GM19351 (cell line): ENCODE results near the gene BICDL2.

Experiments
- ATAC-seq: cut with Tn5 transposase; IDR thresholded peaks from one replicate; pipeline ENCODE4 v1.9.1; 2021; ENCODE audit warnings: mild to moderate bottlenecking, moderate library complexity; ENCODE audit not compliant: unreplicated experiment

Gene BICDL2

GRCh38 chr16:3049921-3050481, 13.3 kb upstream of the BICDL2 start:
- ATAC-seq: no peak

DNA sequence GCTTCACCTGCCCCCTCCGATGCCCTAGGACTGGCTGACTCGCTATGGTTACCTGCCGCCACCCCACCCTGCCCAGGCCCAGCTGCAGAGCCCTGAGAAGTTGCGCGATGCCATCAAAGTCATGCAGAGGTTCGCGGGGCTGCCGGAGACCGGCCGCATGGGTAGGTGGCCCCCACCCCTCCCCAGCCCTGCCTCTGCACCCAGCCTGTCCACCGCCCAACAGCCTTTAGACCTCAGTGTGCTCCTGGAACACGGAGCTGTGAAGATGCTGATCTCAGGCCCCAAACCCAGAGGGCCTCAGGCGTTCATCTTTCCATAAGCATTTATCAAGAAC, 10.6 kb upstream of the BICDL2 start:
- ATAC-seq: no peak

DNA sequence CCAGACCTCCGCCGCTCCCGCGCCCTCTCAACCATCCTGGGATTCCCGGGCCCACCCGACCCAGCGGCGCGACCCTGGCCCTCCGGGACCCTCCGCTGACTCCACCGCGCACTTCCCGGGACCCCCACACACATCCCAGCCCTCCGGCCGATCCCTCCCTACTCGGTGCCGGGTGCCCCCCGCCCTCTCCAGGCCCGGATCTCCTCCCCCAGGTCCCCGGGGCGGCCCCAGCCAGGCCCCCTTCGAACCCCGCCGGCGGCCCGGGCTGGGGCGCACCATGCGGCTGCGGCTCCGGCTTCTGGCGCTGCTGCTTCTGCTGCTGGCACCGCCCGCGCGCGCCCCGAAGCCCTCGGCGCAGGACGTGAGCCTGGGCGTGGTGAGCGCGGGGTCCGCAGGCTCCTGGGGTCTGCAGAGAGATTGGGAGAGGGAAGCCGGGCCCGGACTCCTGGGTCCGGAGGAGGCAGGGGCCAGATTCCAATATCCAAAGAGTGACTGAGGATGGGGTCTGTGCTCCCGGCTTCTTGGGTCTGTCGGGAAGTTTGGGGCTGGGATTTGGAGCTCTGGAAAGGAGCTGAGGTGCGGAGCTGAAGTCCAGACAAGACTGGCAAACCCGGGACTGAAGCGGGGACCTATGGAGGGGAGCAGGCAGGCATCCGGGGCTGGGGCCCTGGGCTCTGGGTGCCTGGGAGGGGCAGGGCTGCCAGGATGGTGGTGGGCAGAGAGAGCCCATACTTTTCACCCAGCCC, 10.1 kb upstream of the BICDL2 start:
- ATAC-seq: no peak

DNA sequence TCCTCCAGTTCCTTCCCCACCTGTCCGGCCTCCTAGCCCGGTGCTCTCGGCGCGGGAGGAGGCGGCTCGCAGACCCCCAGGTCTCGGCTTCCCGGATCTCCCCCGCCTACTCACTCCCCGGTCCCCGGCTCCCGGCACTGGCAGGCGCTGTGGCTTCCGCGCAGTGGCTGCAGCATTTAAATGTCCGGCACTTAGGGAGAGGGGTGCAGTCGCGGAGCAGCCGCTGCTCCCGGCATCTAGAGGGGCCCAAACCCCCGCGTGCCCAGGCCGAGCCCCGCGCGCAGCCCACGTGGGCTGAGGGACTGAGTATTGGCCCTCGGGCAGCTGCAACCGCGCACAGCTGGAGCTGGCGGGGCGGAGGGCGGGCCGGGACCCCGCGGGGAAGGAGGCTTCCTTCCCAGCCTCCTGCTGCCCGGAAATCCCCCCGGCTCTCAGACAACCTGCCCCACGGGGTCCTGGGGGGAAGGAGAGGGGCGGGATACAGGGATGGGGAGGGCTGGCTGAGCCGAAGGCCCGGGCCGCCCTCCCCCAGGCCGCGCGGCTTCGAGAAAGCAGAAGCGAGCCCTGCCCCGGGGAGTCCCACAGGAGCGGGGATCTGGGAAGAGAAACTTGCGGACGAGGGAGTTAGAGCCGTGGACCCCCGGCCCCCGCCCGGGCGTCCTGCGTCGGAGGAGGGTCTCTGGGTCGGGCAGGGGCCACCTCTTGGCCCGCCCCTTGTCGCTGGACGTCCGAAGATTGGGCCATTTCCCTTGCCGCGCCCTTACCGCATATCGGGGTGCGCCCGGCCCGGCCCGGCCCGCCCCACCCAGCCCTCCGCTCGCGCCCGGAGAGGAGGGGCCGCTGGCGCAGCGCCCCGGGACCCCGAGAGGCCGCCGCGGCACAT, 9.3 kb upstream of the BICDL2 start, which contains the start of gene MMP25:
Gene MMP25 (plus strand): TSS at position 804 of the 883 bp plus-strand sequence. CDS start 357 bp downstream, outside the sequence.
- no peak for ATAC-seq

DNA sequence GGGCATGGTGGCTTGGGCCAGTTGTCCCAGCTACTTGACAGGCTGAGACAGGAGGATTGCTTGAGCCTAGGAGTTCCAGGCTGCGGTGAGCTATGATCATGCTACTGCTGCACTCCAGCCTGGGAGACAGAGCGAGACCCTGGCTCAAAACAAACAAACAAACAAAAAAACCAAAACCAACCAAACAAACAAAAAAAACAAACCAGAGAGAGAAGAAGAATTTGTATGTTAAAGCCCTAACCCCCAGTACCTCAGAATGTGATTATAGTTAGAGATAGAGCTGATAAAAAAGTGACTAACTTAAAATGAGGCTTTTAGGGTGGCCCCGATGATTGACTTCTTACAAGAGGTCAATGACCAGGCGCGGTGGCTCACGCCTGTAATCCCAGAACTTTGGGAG, 8.0 kb upstream of the BICDL2 start:
- no peak for ATAC-seq

DNA sequence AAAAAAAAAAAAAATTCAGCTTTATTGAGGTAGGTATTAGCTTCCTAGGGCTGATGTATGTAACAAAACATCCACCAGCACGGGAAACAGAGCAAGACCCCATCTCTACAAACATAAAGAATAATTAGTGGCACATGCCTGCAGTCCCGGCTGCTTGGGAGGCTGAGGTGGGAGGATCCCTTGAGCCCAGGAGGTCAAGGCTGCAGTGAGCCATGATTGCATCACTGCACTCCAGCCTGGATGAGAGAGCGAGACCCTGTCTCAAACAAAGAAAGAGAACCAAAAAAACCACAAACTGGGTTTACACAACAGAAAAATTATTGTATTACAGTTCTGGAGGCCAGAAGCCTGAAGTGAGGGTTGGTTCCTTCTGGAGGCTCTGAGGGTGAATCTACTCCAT, 5.6 kb upstream of the BICDL2 start:
- no peak for ATAC-seq

DNA sequence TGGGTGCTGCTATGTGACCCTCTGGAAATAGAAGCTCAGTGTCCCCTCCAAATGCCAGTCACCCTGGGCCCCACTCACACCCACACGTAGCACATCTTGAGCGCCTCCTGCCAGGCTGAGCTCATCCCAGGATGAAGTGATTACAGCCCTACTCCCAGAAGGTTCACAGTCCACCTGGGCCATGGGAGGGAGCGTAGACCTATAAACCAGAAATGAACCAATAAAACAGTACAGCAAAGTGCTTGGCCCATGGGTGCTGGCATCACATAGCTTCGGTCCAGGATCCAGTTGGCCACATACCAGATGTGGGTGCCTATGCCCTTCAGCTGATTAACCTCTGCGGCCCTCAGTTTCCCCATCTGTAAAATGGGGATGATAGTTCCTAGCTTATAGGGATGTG, 2.2 kb upstream of the BICDL2 start:
- no peak for ATAC-seq

- ATAC-seq: no peak
Measured at GRCh38 chr16:3038256-3038655, 1.5 kb upstream of the BICDL2 start.

DNA sequence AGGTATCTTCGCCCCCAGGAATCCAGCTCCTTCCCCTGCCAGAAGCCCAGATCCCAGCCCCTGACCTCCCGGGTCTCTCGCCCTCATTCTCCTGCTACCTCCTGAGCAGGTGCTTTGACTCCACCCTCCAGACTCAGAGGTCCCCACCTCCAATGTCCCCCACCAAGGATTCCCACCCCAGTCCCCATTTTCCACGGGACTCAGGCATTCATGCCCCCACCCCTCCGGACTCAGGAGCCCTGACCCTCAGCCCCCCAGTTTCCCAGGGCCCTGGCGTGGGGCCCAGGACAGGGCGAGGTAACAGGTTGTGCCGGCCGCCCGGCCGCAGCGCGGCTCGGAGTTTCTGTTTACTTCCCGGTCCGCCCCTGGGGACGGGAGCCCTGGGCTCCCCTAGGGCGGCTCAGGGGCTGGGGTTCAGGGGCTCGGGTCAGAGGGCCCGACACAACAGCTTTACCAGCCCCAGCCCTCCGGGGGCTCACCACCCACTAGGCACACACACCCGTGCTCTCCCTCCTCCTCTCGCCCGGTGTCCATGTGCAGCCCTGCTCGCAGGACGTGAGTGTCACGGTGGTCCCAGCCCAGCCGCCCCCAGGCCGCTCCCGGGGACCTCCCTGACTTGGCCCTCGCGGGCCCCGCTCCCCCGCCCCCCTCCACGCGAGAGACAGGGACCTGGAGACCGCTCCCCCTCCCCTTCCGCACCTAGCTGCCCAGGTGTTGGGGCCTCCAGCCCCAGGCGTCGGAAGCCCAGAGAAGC, 595 bp downstream of the BICDL2 start:
- no peak for ATAC-seq

GRCh38 chr16:3035289-3035971, 1.3 kb downstream of the BICDL2 start:
- ATAC-seq: no peak

DNA sequence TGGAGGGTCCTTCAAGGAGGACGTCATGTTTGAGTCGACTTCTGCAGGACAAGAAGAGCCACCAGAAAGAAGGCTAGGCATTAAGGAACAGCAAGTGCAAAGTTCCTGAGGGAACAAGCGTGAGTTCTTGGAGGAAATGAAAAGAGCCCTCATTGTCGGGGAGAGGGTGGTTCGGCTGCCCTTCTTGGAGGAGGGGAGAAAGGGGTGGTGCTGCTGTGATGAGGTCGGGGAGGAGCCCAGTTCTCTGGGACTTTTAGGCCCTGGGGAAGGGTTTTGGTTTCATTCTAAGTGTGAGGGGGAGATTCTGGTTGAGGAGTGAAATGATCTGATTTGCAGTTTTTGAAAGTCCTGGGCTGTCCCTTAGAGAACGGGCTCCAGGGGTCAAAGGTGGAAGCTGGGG, 4.1 kb downstream of the BICDL2 start:
- no peak for ATAC-seq

DNA sequence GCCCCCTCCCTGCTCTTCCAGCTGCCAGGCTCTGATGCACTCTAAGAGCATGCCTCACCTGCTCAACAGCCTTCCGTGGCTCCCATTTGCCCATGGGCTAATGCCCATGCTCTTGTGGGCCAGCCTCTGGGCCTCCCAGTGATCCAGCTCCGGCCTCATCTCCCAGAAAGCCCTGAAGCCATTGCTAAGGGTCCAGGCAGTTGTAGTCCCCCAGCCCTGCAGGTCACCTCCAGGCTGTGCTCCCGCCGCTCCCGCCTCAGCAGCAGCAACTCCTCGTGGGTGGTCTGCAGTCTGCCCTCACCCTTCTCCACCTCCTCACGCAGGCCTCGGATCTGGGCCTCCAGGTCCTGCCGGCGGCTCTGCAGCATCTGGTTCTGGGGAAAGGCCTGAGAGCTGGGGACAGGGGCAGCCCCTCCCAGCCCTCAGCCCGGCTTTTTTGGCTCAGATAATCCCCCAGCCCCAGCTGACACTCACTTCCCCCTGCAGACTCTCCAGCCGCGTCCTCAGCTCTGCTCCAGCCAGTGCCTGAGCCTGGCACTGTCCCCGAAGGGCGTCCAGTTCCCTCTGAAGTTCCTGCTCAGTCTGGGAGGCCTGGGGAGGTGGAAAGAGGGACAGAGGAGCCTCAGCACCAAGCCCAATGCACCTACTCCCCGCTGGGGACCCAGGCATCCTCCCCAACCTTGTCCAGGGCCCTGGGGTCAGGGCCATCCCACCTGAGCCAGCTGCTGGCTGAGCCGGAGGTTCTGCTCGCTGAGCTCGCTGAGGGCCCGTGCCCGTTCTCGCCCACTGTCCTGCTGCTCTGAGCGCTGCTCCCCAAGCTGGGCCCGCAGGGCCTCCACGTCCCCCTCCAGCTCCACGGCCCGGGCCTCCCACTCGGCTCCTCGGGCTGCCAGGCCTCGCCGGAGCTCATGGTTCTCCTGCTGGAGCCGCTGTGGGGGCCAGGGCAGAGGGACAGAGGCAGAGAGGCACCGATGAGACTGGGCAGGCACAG, 6.2 kb downstream of the BICDL2 start:
- ATAC-seq: no peak

DNA sequence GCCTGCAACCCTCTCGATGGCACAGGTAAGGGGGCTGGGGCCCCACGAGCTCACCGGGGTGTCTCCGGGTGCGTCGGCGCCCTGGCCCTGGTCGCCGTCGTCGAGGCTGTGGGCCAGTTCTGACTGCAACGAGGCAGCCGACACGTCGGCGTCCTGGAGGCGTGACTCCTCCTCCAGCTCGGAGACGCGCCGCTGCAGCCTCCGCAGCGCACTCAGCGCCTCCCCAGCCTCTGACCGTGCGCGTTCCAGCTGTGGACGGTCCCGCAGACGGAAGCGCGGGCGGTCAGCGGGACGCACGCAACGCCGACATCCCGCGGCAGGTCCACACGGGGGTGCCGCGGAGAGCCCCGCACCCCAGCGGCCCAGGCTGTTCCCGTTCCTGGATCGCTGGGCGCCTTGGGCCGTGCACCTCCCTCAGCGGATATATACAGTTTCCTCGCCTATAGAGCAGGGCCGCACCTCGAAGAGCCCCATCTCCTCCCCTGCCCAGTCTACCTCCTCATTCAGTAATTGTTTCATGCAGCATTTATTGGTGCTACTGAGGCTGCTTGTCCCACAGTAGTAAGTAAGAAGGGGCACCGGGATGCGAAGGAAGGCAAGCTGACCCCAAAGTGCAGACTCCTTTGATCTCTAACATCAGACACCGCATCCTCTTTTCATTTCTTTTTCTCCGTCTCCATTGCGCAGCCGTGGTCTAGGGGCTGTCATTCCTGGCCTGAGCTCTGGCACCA, 7.1 kb downstream of the BICDL2 start:
- no peak for ATAC-seq

DNA sequence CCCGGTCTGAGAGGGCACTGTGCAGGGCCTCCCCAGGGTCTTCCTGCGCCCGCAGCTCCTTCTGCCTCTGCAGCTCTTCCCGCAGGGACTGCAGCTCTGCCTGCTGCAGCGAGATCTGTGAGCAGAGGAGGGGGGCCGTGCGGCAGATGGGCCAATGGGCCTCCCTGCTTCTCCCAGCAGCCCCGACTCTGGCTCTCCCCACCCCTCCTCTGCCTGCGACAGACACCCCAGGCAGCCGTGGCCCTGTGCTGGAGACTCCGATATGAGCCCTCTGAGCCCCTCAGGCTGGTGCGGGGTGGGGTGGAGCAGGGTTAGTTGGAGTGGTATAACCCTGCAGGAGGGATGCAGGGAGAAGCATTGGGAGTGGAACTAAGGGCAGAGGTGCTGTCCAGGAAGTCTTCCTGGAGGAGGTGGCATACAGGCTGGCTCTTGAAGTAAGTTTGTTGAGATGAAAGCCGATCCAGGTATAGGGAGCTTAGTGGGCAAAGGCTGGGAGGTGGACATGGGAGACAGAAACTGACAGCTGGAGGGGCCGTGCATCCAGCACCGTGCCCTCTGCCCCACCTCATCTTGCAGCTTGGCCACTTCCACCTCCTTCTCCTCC, 7.9 kb downstream of the BICDL2 start:
- no peak for ATAC-seq

DNA sequence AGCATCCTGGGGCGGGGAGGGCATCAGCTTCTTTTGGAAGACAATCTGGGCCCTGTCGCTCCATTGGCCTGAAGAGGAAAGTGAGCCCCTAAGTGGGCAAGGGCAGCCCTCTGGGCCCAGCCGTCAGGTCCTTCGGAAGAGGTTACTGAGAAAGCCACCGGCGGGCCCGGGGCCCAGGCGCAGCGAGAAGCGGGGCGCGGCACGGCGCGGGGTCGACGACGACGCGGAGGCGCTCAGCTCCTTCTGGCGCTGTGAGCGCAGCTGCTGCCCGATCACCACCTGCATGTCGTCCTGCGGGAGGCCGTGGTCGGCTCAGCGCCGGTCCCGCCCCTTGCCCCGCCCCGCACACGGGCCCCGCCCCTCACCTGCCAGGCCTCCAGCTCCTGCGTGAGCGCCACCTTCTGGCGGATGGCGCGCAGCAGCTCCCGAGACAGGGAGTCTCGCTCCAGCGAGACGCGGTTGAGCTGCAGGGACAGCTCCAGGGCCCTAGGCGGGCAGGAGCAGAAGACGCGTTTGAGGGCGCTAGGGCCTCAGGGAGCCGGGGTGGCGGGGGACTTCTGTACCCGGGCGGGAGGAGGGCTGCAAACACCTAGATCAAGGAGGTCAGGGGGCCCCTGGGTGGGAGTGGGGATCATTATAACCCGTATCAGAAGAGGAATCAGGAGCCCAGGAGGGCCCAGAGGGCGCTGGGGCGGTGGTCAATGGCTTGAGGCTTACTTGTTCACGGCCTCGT, 8.6 kb downstream of the BICDL2 start:
- ATAC-seq: no peak

DNA sequence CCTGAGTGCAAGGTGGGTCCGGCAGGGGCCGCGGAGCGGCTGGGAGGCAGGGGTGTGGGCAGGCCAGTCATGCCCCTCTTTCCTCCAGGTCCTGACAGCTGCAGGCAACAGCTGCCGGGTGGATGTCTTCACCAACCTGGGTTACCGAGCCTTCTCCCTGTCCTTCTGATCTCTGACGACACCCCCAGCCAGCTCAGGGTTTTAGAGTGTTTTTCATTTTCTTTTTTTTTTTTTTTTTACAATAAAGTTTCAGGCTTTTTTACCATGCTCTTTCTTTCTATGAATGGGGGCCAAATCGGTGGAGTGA, 9.3 kb downstream of the BICDL2 start:
- ATAC-seq: no peak

GRCh38 chr16:3026609-3027488, 9.9 kb downstream of the BICDL2 start:
- ATAC-seq: no peak
